ENCODE results near the gene TRMO.

Gene TRMO

DNA sequence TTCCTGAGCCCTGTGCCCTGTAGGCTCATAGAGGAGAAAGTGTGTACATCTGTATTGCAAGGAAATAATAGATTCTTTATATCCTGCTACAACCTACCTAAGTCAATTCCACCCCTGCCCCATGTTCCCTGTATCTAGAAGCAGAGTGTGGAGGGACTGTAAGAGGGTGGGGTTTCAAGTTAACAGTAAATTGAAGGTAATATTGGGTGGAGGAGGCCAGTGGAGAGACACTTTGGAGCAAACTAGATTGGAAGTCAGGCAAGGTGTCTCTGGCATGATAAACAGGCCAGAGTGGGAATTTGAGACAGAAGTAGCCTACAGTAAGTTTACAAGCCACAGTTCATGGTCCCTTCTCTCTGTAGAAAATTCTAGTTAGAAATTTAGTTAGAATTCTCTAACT, 17.9 kb upstream of the TRMO start:
- Histone ChIP-seq H4K20me1 (ENCODE audit: insufficient read depth, low read length) (no peaks in the 10 kb centered on the region), H2AFZ (ENCODE audit: low read length) (no peak overlapping the region), H3K9me3 (replicated peaks; ENCODE audit: insufficient read depth, low read length) (no peaks in the 10 kb centered on the region), H3K27me3 (replicated peaks; ENCODE audit: insufficient read depth, low read length) (no peaks in the 10 kb centered on the region), H3K36me3 (replicated peaks; ENCODE audit: insufficient read depth, low read length) (no peaks in the 10 kb centered on the region), H3K79me2 (ENCODE audit: low read length) (peaks cover 17% of the 10 kb centered on the region), H3K4me1 (ENCODE audit: low read length) (peaks cover 48% of the 10 kb centered on the region), H3K9me2 (replicated peaks; ENCODE audit: insufficient read depth, low read length) (no peaks in the 10 kb centered on the region), H3K4me3 (ENCODE audit: low read length) (no peak overlapping the region), H3K9ac (ENCODE audit: low read length) (no peak overlapping the region), H3F3A (ENCODE audit: insufficient read depth, low read length) (peaks cover 22% of the 10 kb centered on the region), H3K4me2 (ENCODE audit: low read depth, low read length) (no peak overlapping the region), H3K27ac (ENCODE audit: low read length) (no peak overlapping the region)
- DNase-seq: no peak
- TF ChIP-seq EZH2 (optimal IDR thresholded peaks at IDR 0.05; ENCODE audit: low read depth, low read length): no peak
- TF ChIP-seq, protein P1, sequence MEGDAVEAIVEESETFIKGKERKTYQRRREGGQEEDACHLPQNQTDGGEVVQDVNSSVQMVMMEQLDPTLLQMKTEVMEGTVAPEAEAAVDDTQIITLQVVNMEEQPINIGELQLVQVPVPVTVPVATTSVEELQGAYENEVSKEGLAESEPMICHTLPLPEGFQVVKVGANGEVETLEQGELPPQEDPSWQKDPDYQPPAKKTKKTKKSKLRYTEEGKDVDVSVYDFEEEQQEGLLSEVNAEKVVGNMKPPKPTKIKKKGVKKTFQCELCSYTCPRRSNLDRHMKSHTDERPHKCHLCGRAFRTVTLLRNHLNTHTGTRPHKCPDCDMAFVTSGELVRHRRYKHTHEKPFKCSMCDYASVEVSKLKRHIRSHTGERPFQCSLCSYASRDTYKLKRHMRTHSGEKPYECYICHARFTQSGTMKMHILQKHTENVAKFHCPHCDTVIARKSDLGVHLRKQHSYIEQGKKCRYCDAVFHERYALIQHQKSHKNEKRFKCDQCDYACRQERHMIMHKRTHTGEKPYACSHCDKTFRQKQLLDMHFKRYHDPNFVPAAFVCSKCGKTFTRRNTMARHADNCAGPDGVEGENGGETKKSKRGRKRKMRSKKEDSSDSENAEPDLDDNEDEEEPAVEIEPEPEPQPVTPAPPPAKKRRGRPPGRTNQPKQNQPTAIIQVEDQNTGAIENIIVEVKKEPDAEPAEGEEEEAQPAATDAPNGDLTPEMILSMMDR (IDR thresholded peaks at IDR 0.05; ENCODE audit: low read length): no peak
- no peak for TF ChIP-seq EZH2phosphoT487 (IDR thresholded peaks at IDR 0.05; ENCODE audit: low read length)

DNA sequence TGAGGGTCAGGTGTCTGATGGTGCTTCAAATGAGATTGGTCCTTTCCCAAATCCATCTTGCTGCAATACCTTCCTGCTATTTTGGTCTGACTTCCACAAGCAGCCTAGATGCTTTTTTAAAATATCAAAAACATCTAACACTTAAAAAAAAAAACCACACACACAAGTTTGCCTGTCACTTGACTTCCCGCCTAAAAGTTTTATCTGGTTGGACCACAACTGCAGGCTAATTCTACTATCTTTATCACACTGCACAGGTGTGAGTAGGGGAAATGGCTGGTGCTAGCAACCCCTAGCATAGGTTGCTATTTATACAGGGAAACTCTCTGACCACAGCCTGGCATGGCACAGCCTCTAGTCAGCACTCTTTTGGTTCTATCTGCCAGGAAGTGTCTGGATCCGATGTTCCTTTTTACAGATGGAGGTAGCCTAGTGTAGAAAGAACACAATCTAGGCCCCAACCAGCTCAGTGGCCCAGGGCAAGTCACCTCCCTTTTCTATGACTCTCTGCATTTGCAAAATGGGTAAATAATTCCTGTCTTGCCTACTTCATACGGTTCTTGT, 15.9 kb upstream of the TRMO start, which contains the start of gene HEMGN:
HEMGN (minus strand) TSS at position 92 of the 564 bp plus-strand sequence; CDS start at position 56, 36 bp downstream.
- Histone ChIP-seq H3K27ac (ENCODE audit: low read length) (peak within 1 kb of the TSS; percentile 87), H3K4me2 (ENCODE audit: low read depth, low read length) (peak within 1 kb of the TSS; percentile 81), H3K9me3 (replicated peaks; ENCODE audit: insufficient read depth, low read length) (no peaks in the 10 kb centered on the region), H3K4me3 (ENCODE audit: low read length) (peak within 1 kb of the TSS; percentile 59), H3K9ac (ENCODE audit: low read length) (peak within 1 kb of the TSS; percentile 64), H3K9me2 (replicated peaks; ENCODE audit: insufficient read depth, low read length) (no peaks in the 10 kb centered on the region), H2AFZ (ENCODE audit: low read length) (peak within 1 kb of the TSS; percentile 49), H3K27me3 (replicated peaks; ENCODE audit: insufficient read depth, low read length) (no peaks in the 10 kb centered on the region), H3K4me1 (ENCODE audit: low read length) (peaks cover 61% of the 10 kb centered on the region), H4K20me1 (ENCODE audit: insufficient read depth, low read length) (no peaks in the 10 kb centered on the region), H3K36me3 (replicated peaks; ENCODE audit: insufficient read depth, low read length) (no peaks in the 10 kb centered on the region), H3K79me2 (ENCODE audit: low read length) (peaks cover 23% of the 10 kb centered on the region), H3F3A (ENCODE audit: insufficient read depth, low read length) (peaks cover 22% of the 10 kb centered on the region)
- DNase-seq: peak; percentile 96
- TF ChIP-seq, protein P1 (IDR thresholded peaks at IDR 0.05; ENCODE audit: low read length): no peak

DNA sequence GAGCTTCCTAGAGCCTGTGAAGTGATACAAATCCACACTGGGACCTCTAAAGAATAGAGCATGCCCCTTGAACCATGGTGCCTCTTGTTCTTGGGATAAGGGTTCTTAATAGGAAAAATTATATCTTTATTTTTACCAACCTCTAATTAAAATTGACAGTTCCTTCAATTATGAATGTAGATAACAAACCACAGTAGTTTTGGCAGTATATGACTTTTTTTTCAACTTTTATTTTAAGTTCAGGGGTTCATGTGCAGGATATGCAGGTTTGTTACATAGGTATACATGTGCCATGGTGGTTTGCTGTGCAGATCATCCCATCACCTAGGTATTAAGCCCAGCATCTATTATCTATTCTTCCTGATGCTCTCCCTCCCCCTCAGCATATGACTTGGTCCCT, 14.7 kb upstream of the TRMO start:
- peaks cover 25% of the 10 kb centered on the region for H3F3A ChIP-seq (ENCODE audit: insufficient read depth, low read length)
- H4K20me1 ChIP-seq (ENCODE audit: insufficient read depth, low read length): no peaks in the 10 kb centered on the region
- no peak for DNase-seq
- H3K36me3 ChIP-seq (replicated peaks; ENCODE audit: insufficient read depth, low read length): no peaks in the 10 kb centered on the region
- H3K9me3 ChIP-seq (replicated peaks; ENCODE audit: insufficient read depth, low read length): no peaks in the 10 kb centered on the region
- no peaks in the 10 kb centered on the region for H3K27me3 ChIP-seq (replicated peaks; ENCODE audit: insufficient read depth, low read length)
- H3K4me2 ChIP-seq (ENCODE audit: low read depth, low read length): peak overlapping the region; percentile 78
- no peak overlapping the region for H2AFZ ChIP-seq (ENCODE audit: low read length)
- no peak overlapping the region for H3K27ac ChIP-seq (ENCODE audit: low read length)
- H3K79me2 ChIP-seq (ENCODE audit: low read length): peaks cover 23% of the 10 kb centered on the region
- H3K4me3 ChIP-seq (ENCODE audit: low read length): peak overlapping the region; percentile 59
- peaks cover 56% of the 10 kb centered on the region for H3K4me1 ChIP-seq (ENCODE audit: low read length)
- TF ChIP-seq EZH2phosphoT487 (IDR thresholded peaks at IDR 0.05; ENCODE audit: low read length) (no peak), EZH2 (optimal IDR thresholded peaks at IDR 0.05; ENCODE audit: low read depth, low read length) (no peak)
- TF ChIP-seq, protein P1 (IDR thresholded peaks at IDR 0.05; ENCODE audit: low read length): no peak
- 0 out of 2 replicates have a peak overlapping the region, but pooled peaks have one; percentile 8 for H3K9ac ChIP-seq (ENCODE audit: low read length)
- H3K9me2 ChIP-seq (replicated peaks; ENCODE audit: insufficient read depth, low read length): no peaks in the 10 kb centered on the region

All from MM.1S (cell line).